Thyroid gland (tissue), 4 donors: ENCODE data around the gene ARHGAP22. TPM values are rescaled to one million over a fixed set of nuclear protein-coding genes. Genes with fewer than 3 reads are reported as not detected.

Experiments
- DNase-seq, 2 donors: peaks; one replicate each; pipeline ENCODE4 v3.0.0-alpha.2; 2019
- H3K27ac ChIP-seq, 3 donors: fragments of 200-600 bp; sonication (generic); 1 replicate in 2 of 3; 2 replicates in 1 of 3; pipeline ENCODE4 v1.5.1; 2016 to 2019; ENCODE audit warnings: mild to moderate bottlenecking in 1 of 3, moderate library complexity in 1 of 3
- H3K27me3 ChIP-seq: fragments of 200-600 bp; sonication (generic); one replicate; pipeline ENCODE4 v1.5.1; 2019
- H3K36me3 ChIP-seq, 2 donors: fragments of 200-600 bp; sonication (generic); one replicate each; pipeline ENCODE4 v1.5.1; 2016 to 2019
- H3K4me1 ChIP-seq, 2 donors: fragments of 200-600 bp; sonication (generic); one replicate each; pipeline ENCODE4 v1.5.1; 2017 to 2019
- H3K4me3 ChIP-seq, 3 donors: fragments of 200-600 bp; sonication (generic); replicated peaks in 1 of 3; 1 replicate in 2 of 3; 2 replicates in 1 of 3; pipeline ENCODE4 v1.5.1; 2016; ENCODE audit warnings: mild to moderate bottlenecking in 1 of 3
- H3K9me3 ChIP-seq: fragments of 200-600 bp; sonication (generic); one replicate; pipeline ENCODE4 v1.5.1; 2017
- POLR2A ChIP-seq, 2 donors: fragments of 450-650 bp; IDR thresholded peaks; one replicate each; pipeline ENCODE4 v1.6.1; 2017; ENCODE audit warnings: antibody characterized with exemption in 2 of 2, mild to moderate bottlenecking in 2 of 2, moderate library complexity in 1 of 2
- WGBS, 2 donors: methylation state at CpG; one replicate each; pipeline ENCODE4 v1.1.5; 2017; 5-methylcytosine and 5-hydroxymethylcytosine counted together
- intact Hi-C: fragments of 100-400 bp; cut with DNase I; formaldehyde crosslinking; loops from one replicate; pipeline ENCODE4 v1.15.1; 2023
- total RNA-seq, 4 donors: library from RNA; depleted of rRNA; stranded (reverse); fragments of >200 nt; gene quantifications; one replicate each; pipeline ENCODE4 v1.2.3, GENCODE V29; 2016
- TF ChIP-seq, protein P1 (sequence below), 6 experiments: fragments of 200-600 bp in 3 of 6; fragments of 450-650 bp in 3 of 6; sonication (generic) in 3 of 6; IDR thresholded peaks; one replicate each; pipeline ENCODE4 v1.5.1; 2016 to 2019; ENCODE audit warnings: antibody characterized with exemption in 6 of 6, mild to moderate bottlenecking in 2 of 6, inconsistent platforms in 1 of 6, moderate library complexity in 1 of 6

Gene ARHGAP22
- total RNA-seq, 4 donors from 2014 or later, result 3.4 to 29.5 (median 19.1) TPM

GRCh38 chr10:48467669-48468068, 137.2 kb downstream of the ARHGAP22 start:
- Histone ChIP-seq H3K27ac (no peak overlapping the region), H3K4me1 (peaks cover 31 to 40% of the 10 kb centered on the region in 2 donors), H3K36me3 (no peaks in the 10 kb centered on the region), H3K9me3 (no peaks in the 10 kb centered on the region), H3K4me3 (no peak overlapping the region), H3K27me3 (no peaks in the 10 kb centered on the region)
- intact Hi-C loops, result no loop called here
- peak; percentile 65 to 67 for DNase-seq
- TF ChIP-seq POLR2A (IDR thresholded peaks at IDR 0.05), result peak in 1 of 2 donors; percentile 17
- TF ChIP-seq, protein P1, sequence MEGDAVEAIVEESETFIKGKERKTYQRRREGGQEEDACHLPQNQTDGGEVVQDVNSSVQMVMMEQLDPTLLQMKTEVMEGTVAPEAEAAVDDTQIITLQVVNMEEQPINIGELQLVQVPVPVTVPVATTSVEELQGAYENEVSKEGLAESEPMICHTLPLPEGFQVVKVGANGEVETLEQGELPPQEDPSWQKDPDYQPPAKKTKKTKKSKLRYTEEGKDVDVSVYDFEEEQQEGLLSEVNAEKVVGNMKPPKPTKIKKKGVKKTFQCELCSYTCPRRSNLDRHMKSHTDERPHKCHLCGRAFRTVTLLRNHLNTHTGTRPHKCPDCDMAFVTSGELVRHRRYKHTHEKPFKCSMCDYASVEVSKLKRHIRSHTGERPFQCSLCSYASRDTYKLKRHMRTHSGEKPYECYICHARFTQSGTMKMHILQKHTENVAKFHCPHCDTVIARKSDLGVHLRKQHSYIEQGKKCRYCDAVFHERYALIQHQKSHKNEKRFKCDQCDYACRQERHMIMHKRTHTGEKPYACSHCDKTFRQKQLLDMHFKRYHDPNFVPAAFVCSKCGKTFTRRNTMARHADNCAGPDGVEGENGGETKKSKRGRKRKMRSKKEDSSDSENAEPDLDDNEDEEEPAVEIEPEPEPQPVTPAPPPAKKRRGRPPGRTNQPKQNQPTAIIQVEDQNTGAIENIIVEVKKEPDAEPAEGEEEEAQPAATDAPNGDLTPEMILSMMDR (IDR thresholded peaks at IDR 0.05), result no peak
- 42 to 61% methylated on average over 4 of the region's 4 CpGs for WGBS, 2 donors

DNA sequence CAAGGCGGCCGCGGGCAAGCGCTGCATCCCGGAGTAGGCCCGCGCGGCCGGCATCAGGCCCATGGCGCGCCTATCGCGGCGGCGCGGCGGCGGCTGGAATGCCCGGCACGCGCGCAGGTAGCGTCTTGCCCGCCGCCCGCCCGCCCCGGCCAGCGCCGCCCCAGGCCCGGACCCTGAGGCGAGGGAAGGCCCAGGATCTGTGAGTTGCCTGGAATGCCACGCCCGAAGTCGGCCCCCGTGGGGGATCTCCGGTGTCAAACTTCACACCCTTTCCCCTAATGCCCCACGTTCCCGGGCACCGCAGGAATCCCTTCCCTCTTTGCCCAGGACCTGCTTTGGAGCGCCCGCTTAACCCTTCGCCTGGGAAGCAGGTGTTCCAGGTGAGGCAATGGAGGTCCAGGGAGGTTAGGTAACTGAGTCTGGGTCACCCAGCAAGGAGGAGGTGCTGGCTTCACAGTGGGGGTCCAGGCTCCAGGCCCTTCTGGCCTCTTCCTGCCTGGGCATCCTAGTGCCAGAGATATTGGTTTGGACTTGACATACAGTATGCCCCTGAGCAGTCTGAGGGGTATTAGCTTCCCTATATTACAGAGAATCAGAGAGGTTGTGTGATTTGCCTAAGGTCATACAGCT, 138.1 kb downstream of the ARHGAP22 start:
- DNase-seq, result no peak
- Histone ChIP-seq H3K4me3 (no peak overlapping the region), H3K27me3 (no peaks in the 10 kb centered on the region), H3K36me3 (no peaks in the 10 kb centered on the region), H3K4me1 (peaks cover 31 to 41% of the 10 kb centered on the region in 2 donors), H3K27ac (no peak overlapping the region), H3K9me3 (no peaks in the 10 kb centered on the region)
- intact Hi-C loops, result no loop called here
- 40 to 58% methylated on average over 3 to 7 of the region's 43 CpGs for WGBS, 2 donors
- TF ChIP-seq, protein P1 (IDR thresholded peaks at IDR 0.05), result no peak
- no peak for TF ChIP-seq POLR2A (IDR thresholded peaks at IDR 0.05)

DNA sequence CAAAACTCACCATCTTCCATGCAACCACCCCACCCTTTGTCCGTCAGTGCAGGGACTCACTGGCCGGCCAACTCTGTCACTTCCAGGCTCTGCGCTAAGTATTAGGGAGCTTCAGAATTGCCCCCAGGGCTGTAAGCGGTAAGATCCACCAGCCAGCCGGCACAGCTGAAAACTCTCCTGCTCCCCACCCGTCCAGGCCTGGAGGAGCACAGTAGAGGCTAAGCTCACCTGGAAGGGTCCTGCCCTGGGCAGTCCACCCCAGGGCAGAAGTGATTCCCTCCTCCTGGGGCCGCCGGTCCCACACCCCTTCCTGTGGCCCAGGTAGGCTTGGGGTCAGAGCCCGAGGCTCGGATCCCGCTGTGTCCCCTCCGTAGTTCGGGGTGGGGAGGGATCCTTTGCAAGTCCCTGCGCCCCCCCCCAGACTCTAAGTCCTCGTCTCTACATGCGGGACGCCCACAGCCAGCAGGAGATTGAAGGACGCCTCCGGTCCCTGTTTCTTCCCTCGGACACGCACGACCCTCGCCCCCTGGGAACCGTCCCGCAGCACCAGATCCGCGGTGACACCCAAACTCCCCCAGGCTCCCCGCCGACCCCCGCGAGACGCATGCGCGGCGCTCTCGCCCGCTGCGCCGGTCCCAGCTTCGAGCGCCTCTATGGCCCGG, 138.9 kb downstream of the ARHGAP22 start:
- TF ChIP-seq, protein P1 (IDR thresholded peaks at IDR 0.05), result no peak
- TF ChIP-seq POLR2A (IDR thresholded peaks at IDR 0.05), result no peak
- no peak overlapping the region for H3K4me3 ChIP-seq
- no peaks in the 10 kb centered on the region for H3K36me3 ChIP-seq
- peak in 1 of 2 donors; percentile 35 for DNase-seq
- peak overlapping the region; percentile 82 to 93 (median 88) for H3K27ac ChIP-seq
- no peaks in the 10 kb centered on the region for H3K27me3 ChIP-seq
- peaks cover 31 to 41% of the 10 kb centered on the region in 2 donors for H3K4me1 ChIP-seq
- 35 to 48% methylated on average over 8 to 29 of the region's 42 CpGs for WGBS, 2 donors
- intact Hi-C loops, result no loop called here
- no peaks in the 10 kb centered on the region for H3K9me3 ChIP-seq

GRCh38 chr10:48464871-48465736, 139.8 kb downstream of the ARHGAP22 start:
- DNase-seq, result peak; percentile 97
- H3K27ac ChIP-seq, result peak overlapping the region; percentile 82 to 93 (median 88)
- 29 to 36% methylated on average over 13 to 17 of the region's 27 CpGs for WGBS, 2 donors

More at GRCh38 chr10:48464871-48465736, 139.8 kb downstream of the ARHGAP22 start:
- no peak overlapping the region for H3K4me3 ChIP-seq
- H3K9me3 ChIP-seq, result no peaks in the 10 kb centered on the region
- peak in 1 of 2 donors; percentile 58 for TF ChIP-seq POLR2A (IDR thresholded peaks at IDR 0.05)
- TF ChIP-seq, protein P1 (IDR thresholded peaks at IDR 0.05), result no peak
- intact Hi-C loops, result no loop called here
- peaks cover 31 to 41% of the 10 kb centered on the region in 2 donors for H3K4me1 ChIP-seq
- no peaks in the 10 kb centered on the region for H3K36me3 ChIP-seq
- no peaks in the 10 kb centered on the region for H3K27me3 ChIP-seq
